HG02970 (cell line): ENCODE results near the gene ARHGAP22.

ENCODE experiments used
- ATAC-seq: cut with Tn5 transposase; IDR thresholded peaks from one replicate; pipeline ENCODE4 v1.9.1; 2021; ENCODE audit warnings: mild to moderate bottlenecking, moderate library complexity, moderate number of reproducible peaks; ENCODE audit not compliant: unreplicated experiment, low FRiP score

The ARHGAP22 gene

GRCh38 chr10:48535416-48536155, 69.3 kb downstream of the ARHGAP22 start:
- ATAC-seq: no peak

GRCh38 chr10:48533951-48534720, 70.7 kb downstream of the ARHGAP22 start:
- ATAC-seq: no peak

- ATAC-seq: no peak
Measured at GRCh38 chr10:48533540-48533939, 71.3 kb downstream of the ARHGAP22 start.

GRCh38 chr10:48531486-48531885, 73.4 kb downstream of the ARHGAP22 start:
- ATAC-seq: no peak

- ATAC-seq: no peak
Measured at GRCh38 chr10:48529331-48529730, 75.5 kb downstream of the ARHGAP22 start.

GRCh38 chr10:48527756-48528155, 77.1 kb downstream of the ARHGAP22 start:
- no peak for ATAC-seq

- ATAC-seq: no peak
Measured at GRCh38 chr10:48526846-48527505, 77.9 kb downstream of the ARHGAP22 start.

- no peak for ATAC-seq
Measured at GRCh38 chr10:48526011-48526821, 78.7 kb downstream of the ARHGAP22 start.

- no peak for ATAC-seq
Measured at GRCh38 chr10:48525113-48525512, 79.8 kb downstream of the ARHGAP22 start.

- no peak for ATAC-seq
Measured at GRCh38 chr10:48523820-48524758, 80.8 kb downstream of the ARHGAP22 start.

GRCh38 chr10:48523212-48523819, 81.6 kb downstream of the ARHGAP22 start:
- no peak for ATAC-seq

GRCh38 chr10:48522011-48522765, 82.7 kb downstream of the ARHGAP22 start:
- ATAC-seq: no peak

- ATAC-seq: no peak
Measured at GRCh38 chr10:48520594-48520993, 84.3 kb downstream of the ARHGAP22 start.

- ATAC-seq: no peak
Measured at GRCh38 chr10:48520184-48520506, 84.7 kb downstream of the ARHGAP22 start.

- ATAC-seq: no peak
Measured at GRCh38 chr10:48519481-48520183, 85.2 kb downstream of the ARHGAP22 start.

GRCh38 chr10:48518986-48519385, 85.9 kb downstream of the ARHGAP22 start:
- ATAC-seq: no peak

- no peak for ATAC-seq
Measured at GRCh38 chr10:48517911-48518811, 86.7 kb downstream of the ARHGAP22 start.
